HG03108 (cell line): ENCODE results near the gene CELF2.
A peak's percentile ranks its signal among the peaks of the same experiment; 100 is the strongest.

ENCODE experiments used
- ATAC-seq: cut with Tn5 transposase; IDR thresholded peaks from one replicate; pipeline ENCODE4 v1.9.1; 2021; ENCODE audit warnings: moderate library complexity; ENCODE audit not compliant: unreplicated experiment

CELF2 gene

GRCh38 chr10:11093771-11094736, 76.4 kb downstream of the CELF2 start:
- no peak for ATAC-seq

DNA sequence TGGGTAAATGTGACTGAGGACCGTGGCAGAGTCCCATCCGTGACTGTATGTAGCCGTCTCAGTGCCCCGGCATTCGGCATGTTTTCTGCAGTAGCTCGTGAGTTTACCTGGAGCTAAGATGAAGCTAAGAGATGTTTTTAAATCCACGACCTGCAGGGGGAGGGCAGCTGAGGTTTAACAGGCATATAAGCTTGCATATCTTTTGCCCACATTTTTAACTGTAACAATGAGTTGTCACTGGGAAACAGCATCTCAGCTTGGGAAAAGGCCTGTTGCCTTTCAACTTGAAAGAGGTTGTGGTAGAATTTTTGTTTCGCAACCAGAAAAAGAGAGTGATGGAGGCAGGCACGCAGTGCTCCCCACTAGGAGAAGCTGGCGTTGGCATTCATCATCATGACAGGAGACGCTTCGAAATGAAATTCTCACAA, 77.7 kb downstream of the CELF2 start:
- ATAC-seq: no peak

GRCh38 chr10:11096422-11096821, 78.8 kb downstream of the CELF2 start:
- ATAC-seq: no peak

- ATAC-seq: peak; percentile 47
Measured at GRCh38 chr10:11097686-11098085, 80.0 kb downstream of the CELF2 start.

DNA sequence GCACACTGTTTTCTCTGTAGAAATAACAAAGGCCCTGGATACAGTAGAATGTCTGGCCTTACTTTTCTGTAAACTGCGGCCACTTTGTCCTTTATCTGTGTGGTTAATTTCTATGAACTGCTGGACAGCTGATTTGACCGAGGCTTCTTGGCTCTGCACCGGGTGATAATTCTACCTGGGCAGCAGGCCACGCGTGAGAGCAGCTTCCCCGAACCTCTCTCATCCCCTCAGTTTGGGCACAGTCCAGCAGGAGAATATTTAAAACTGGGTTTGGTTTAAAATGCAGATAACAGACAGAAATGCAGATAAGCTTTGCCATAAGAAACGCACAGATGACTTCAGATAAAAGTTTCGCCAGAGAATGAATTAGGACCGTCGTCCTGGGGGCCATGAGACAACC, 81.0 kb downstream of the CELF2 start:
- no peak for ATAC-seq

DNA sequence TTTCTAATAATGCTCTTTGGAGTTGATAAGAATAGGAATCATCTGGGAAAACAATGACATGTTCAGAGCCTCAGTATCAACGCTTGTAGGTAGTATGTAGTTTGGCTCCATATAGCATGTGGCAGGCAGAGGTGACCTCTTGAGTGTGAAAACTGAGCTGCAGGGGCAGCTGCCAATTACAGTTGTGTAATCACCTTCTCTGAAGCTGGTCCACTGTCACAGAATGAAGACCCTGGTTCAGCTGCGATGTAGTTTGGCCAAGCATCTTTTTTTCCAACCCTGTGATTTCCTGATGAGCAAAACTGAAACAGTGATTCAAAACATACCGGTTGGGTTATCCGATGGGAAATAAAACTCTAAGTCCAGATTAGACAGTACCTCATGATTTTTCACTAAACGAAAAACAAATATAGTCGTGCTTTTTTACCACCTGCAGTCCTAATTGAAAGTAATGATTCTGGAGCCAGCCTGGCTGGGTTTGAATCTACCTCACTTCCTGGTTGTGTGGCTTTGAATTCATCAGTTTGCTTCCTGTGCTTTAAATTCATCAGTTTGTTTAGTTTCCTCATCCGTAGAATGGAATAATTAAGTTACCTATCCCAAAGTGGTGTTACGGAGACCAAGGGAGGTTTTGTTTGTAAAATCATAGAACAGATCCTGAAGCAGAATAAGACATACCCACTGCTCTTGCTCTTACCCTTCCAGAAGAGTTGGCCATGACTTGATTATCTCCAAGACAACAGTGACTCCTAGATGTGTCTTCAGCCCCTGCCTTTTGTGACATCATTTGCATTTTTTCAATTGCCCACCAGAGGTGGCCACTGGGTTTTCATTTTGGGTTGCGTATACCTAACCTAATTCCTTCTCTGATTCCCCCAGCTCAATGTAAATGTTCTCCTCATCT, 87.4 kb downstream of the CELF2 start:
- no peak for ATAC-seq

GRCh38 chr10:11105676-11106004, 88.0 kb downstream of the CELF2 start:
- ATAC-seq: no peak

GRCh38 chr10:11106621-11107374, 89.1 kb downstream of the CELF2 start:
- ATAC-seq: no peak

DNA sequence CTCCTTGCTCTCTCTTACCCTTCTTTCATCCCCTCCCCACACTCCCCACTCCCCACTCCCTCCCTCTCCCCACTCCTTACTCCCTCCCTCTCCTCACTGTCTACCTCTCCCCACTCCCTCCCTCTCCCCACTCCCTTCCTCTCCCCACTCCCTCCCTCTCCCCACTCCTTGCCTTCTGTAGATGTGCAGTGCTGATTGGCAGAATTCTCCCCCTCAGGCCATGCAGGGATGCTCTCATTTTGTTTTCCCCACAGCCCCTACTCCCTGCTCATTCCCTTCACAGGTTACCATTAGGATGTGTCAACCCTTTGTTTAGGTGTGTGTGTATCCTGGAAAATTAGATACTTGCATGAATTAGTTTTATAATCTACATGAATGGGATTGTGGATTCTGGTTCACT, 90.3 kb downstream of the CELF2 start:
- ATAC-seq: no peak

DNA sequence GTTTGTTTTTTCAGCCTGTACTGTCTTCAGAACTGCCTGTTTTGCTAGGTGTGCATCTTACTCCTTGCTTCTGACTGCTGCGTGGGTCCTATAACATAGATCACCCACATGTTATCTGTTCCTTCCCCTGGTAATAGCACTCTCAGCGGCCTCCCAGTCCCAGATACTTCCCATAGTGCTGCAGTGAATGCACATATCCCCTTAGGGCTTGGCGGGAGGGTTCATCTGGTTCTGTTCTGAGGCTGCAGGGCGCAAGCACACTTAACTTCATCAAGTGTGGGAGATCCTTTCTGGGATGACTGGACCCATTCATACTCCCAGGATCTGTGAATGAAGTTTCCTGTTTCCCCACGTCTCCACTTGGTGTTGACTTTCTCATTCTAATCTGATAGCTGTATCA, 90.7 kb downstream of the CELF2 start:
- no peak for ATAC-seq

GRCh38 chr10:11109590-11109989, 91.9 kb downstream of the CELF2 start:
- no peak for ATAC-seq

DNA sequence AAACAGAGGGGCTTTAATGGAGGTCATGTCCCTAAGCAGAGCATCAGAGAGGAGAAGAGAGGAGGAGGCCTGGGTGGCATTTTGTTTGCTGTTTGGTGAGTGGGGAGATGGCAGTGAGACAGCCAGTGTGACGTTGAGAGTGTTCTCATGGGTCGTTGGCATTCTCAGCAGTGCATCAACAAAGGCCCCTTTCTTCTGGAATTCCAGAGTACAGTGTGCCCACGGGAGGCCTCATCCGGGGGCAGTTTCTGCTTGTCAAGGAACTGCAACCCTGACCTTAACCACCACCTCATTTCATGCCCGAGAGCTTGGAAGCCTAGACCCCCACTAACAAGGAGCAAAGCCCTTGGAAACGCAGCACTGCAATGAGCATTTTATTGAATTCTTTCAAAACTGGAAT, 92.9 kb downstream of the CELF2 start:
- ATAC-seq: no peak

DNA sequence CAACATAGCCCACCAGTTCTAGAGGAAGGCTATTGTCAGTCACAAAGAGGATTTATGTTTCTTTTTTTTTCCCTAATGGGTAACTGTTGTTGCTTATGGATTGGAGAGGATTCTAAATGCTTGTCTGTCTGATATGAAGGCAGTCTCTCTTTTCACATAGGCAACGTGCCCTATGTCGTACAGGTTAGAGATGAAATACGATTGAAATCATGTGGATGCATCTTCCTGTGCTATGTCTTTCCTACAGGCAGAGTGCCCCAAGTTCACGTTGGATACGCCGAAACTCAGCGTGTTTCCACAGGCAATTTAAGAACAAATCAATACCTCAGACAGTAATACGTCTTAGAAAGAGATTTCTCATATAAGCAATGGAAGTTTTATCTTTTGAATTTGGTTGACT, 93.8 kb downstream of the CELF2 start:
- ATAC-seq: no peak

DNA sequence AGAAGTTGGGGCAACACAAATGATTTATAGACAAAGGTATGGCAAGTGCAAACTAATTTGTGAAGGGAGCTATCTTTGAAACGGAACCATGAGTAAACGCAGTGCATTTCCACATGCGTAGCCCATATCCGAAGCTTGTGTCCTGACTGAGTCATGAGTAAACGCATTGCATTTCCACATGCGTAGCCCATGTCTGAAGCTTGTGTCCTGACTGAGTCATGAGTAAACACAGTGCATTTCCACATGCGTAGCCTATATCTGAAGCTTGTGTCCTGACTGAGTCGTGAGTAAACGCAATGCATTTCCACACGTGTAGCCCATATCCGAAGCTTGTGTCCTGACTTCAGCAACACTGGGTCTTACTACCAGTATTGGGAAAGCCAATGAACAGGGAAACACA, 95.0 kb downstream of the CELF2 start:
- ATAC-seq: no peak

GRCh38 chr10:11113156-11113555, 95.5 kb downstream of the CELF2 start:
- no peak for ATAC-seq

DNA sequence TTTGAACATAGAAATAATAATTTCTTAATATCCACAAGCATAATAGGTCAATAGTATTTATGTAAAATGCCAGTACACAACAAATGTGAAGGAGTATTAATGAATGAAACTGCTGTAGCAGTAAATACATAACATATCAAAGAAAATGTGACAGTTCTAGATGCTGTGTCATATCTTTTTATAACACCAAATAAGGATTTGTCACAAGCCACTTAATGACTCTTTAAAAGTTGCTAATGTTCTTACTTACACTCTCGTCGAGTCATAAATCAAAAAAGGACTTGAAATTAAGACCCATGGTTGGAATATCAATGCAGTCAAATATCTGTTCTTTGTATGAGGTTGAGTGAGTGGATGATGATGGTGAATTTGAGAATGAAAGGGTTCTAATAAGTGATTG, 96.6 kb downstream of the CELF2 start:
- no peak for ATAC-seq

- ATAC-seq: no peak
Measured at GRCh38 chr10:11115337-11115736, 97.7 kb downstream of the CELF2 start.

DNA sequence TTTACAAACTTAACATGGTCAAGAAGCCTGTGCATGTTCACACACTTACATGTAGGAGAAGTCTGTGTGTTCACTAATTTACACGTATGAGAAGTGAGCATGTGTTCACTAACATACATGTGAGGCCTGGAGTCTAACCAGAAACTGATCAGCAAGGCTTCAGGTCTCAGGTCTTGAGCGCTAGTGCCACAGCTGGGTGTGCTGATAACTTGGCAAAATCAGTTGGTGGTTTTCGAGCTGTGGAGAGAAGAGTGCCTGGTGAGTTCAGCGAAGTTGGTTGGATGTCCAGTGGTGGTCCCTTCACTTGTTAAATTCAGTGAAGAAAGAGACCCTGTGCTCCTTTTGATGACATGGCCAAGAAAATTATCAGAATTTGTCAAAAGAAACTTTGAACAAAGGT, 98.7 kb downstream of the CELF2 start:
- ATAC-seq: no peak

GRCh38 chr10:11116817-11117216, 99.1 kb downstream of the CELF2 start:
- no peak for ATAC-seq

DNA sequence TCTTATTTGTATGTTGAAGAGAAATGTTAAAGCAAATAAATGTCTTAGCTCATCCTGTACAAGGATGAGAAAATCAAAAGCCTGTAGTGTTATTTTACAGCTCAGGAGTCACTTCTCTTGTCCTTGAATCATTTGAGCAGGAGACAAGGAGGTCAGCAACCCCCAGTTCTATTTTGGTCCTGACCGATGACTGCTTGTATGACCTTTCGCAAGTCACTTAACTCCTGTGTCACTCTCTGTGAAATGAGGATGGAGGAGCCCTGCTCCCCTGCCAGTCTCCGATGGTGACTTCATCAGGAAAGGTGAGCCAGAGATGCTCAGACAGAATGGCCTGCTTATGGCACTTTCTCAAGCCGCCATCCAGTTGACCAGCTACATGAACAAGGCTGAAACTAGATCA, 101.0 kb downstream of the CELF2 start:
- no peak for ATAC-seq

- ATAC-seq: no peak
Measured at GRCh38 chr10:11119843-11120242, 102.2 kb downstream of the CELF2 start.
